NCI-H146 treated with DMSO at 0.1 percent for 48 hours (cell line): ENCODE data around the gene DBF4B.

Experiments used
- DNase-seq: peaks from one replicate; lab custom pipeline; 2025; ENCODE audit not compliant: unreplicated experiment; lab: John Stamatoyannopoulos, UW

Gene DBF4B

GRCh38 chr17:44776628-44777393 is 68.3 kb downstream of the DBF4B start:
- no peak for DNase-seq

- DNase-seq = no peak
Measured at GRCh38 chr17:44777394-44778348, 69.2 kb downstream of the DBF4B start.

GRCh38 chr17:44778656-44779210 is 70.3 kb downstream of the DBF4B start:
- no peak for DNase-seq

GRCh38 chr17:44779211-44780025 is 71.0 kb downstream of the DBF4B start:
- DNase-seq = peak; percentile 72

- no peak for DNase-seq
Measured at GRCh38 chr17:44780161-44780560, 71.7 kb downstream of the DBF4B start.

GRCh38 chr17:44780845-44781480 is 72.5 kb downstream of the DBF4B start:
- DNase-seq = no peak

- no peak for DNase-seq
Measured at GRCh38 chr17:44781551-44782325, 73.3 kb downstream of the DBF4B start.

- no peak for DNase-seq
Measured at GRCh38 chr17:44782326-44782850, 73.9 kb downstream of the DBF4B start.

GRCh38 chr17:44785921-44786320 is 77.5 kb downstream of the DBF4B start:
- DNase-seq = no peak

GRCh38 chr17:44786551-44787081 is 78.2 kb downstream of the DBF4B start:
- no peak for DNase-seq

- DNase-seq = no peak
Measured at GRCh38 chr17:44787271-44787940, 78.9 kb downstream of the DBF4B start.

GRCh38 chr17:44788139-44788538 is 79.7 kb downstream of the DBF4B start:
- DNase-seq = no peak

- DNase-seq = no peak
Measured at GRCh38 chr17:44792276-44792675, 83.8 kb downstream of the DBF4B start.

- no peak for DNase-seq
Measured at GRCh38 chr17:44793885-44794842, 85.7 kb downstream of the DBF4B start.

GRCh38 chr17:44794851-44795413 is 86.5 kb downstream of the DBF4B start:
- DNase-seq = no peak

- no peak for DNase-seq
Measured at GRCh38 chr17:44795421-44795820, 87.0 kb downstream of the DBF4B start.

GRCh38 chr17:44795928-44796327 is 87.5 kb downstream of the DBF4B start:
- no peak for DNase-seq
